ENCODE data around the gene EPGN.

EPGN gene

GRCh38 chr4:74282926-74283325, 25.3 kb upstream of the EPGN start:
- H3K9me3 ChIP-seq, result no peaks in the 10 kb centered on the region
- H3K27ac ChIP-seq, result no peak overlapping the region
- no peaks in the 10 kb centered on the region for H3K27me3 ChIP-seq
- H3K36me3 ChIP-seq, result no peaks in the 10 kb centered on the region
- TF ChIP-seq Cebpa-rat (IDR thresholded peaks at IDR 0.05), result no peak
- H4K20me1 ChIP-seq, result no peaks in the 10 kb centered on the region
- H3K4me3 ChIP-seq, result no peak overlapping the region
- no peak overlapping the region for H3K9ac ChIP-seq
- no peaks in the 10 kb centered on the region for H3K4me1 ChIP-seq
- H3K4me2 ChIP-seq, result no peak overlapping the region

- H4K20me1 ChIP-seq, result no peaks in the 10 kb centered on the region
- no peak overlapping the region for H3K4me2 ChIP-seq
- no peaks in the 10 kb centered on the region for H3K9me3 ChIP-seq
- no peak overlapping the region for H3K4me3 ChIP-seq
- no peaks in the 10 kb centered on the region for H3K27me3 ChIP-seq
- no peak for TF ChIP-seq Cebpa-rat (IDR thresholded peaks at IDR 0.05)
- H3K27ac ChIP-seq, result no peak overlapping the region
- no peaks in the 10 kb centered on the region for H3K36me3 ChIP-seq
- no peak overlapping the region for H3K9ac ChIP-seq
- no peaks in the 10 kb centered on the region for H3K4me1 ChIP-seq
Measured at GRCh38 chr4:74283614-74284013, 24.7 kb upstream of the EPGN start.

- no peak overlapping the region for H3K4me2 ChIP-seq
- no peak overlapping the region for H3K4me3 ChIP-seq
- no peaks in the 10 kb centered on the region for H3K27me3 ChIP-seq
- no peaks in the 10 kb centered on the region for H4K20me1 ChIP-seq
- no peak overlapping the region for H3K27ac ChIP-seq
- no peaks in the 10 kb centered on the region for H3K4me1 ChIP-seq
- H3K9ac ChIP-seq, result no peak overlapping the region
- no peaks in the 10 kb centered on the region for H3K9me3 ChIP-seq
- H3K36me3 ChIP-seq, result no peaks in the 10 kb centered on the region
- no peak for TF ChIP-seq Cebpa-rat (IDR thresholded peaks at IDR 0.05)
Measured at GRCh38 chr4:74284053-74284452, 24.2 kb upstream of the EPGN start.

GRCh38 chr4:74287164-74287563, 21.1 kb upstream of the EPGN start:
- H4K20me1 ChIP-seq, result no peaks in the 10 kb centered on the region
- H3K4me2 ChIP-seq, result no peak overlapping the region
- no peak for TF ChIP-seq Cebpa-rat (IDR thresholded peaks at IDR 0.05)
- no peak overlapping the region for H3K9ac ChIP-seq
- H3K27ac ChIP-seq, result no peak overlapping the region
- no peaks in the 10 kb centered on the region for H3K4me1 ChIP-seq
- no peaks in the 10 kb centered on the region for H3K27me3 ChIP-seq
- no peaks in the 10 kb centered on the region for H3K36me3 ChIP-seq
- H3K9me3 ChIP-seq, result no peaks in the 10 kb centered on the region
- no peak overlapping the region for H3K4me3 ChIP-seq

- Histone ChIP-seq H3K4me1 (no peaks in the 10 kb centered on the region), H3K27me3 (no peaks in the 10 kb centered on the region), H3K4me3 (no peak overlapping the region), H3K27ac (no peak overlapping the region), H3K9me3 (no peaks in the 10 kb centered on the region), H3K4me2 (no peak overlapping the region), H3K36me3 (no peaks in the 10 kb centered on the region), H4K20me1 (no peaks in the 10 kb centered on the region), H3K9ac (no peak overlapping the region)
- no peak for TF ChIP-seq Cebpa-rat (IDR thresholded peaks at IDR 0.05)
Measured at GRCh38 chr4:74287791-74288190, 20.5 kb upstream of the EPGN start.

- no peaks in the 10 kb centered on the region for H3K36me3 ChIP-seq
- no peak overlapping the region for H3K4me3 ChIP-seq
- H3K4me2 ChIP-seq, result no peak overlapping the region
- H3K27ac ChIP-seq, result no peak overlapping the region
- no peak overlapping the region for H3K9ac ChIP-seq
- no peaks in the 10 kb centered on the region for H3K9me3 ChIP-seq
- no peaks in the 10 kb centered on the region for H4K20me1 ChIP-seq
- TF ChIP-seq Cebpa-rat (IDR thresholded peaks at IDR 0.05), result no peak
- no peaks in the 10 kb centered on the region for H3K27me3 ChIP-seq
- H3K4me1 ChIP-seq, result no peaks in the 10 kb centered on the region
Measured at GRCh38 chr4:74291471-74291870, 16.8 kb upstream of the EPGN start.

GRCh38 chr4:74292111-74292870, 16.0 kb upstream of the EPGN start:
- Histone ChIP-seq H4K20me1 (no peaks in the 10 kb centered on the region), H3K4me2 (no peak overlapping the region), H3K27me3 (no peaks in the 10 kb centered on the region), H3K9me3 (no peaks in the 10 kb centered on the region), H3K4me3 (no peak overlapping the region), H3K4me1 (no peaks in the 10 kb centered on the region), H3K9ac (no peak overlapping the region), H3K36me3 (no peaks in the 10 kb centered on the region), H3K27ac (no peak overlapping the region)
- TF ChIP-seq Cebpa-rat (IDR thresholded peaks at IDR 0.05), result no peak

- H3K4me3 ChIP-seq, result no peak overlapping the region
- no peak for TF ChIP-seq Cebpa-rat (IDR thresholded peaks at IDR 0.05)
- H3K27me3 ChIP-seq, result no peaks in the 10 kb centered on the region
- no peak overlapping the region for H3K9ac ChIP-seq
- H3K9me3 ChIP-seq, result no peaks in the 10 kb centered on the region
- H3K36me3 ChIP-seq, result no peaks in the 10 kb centered on the region
- no peak overlapping the region for H3K4me2 ChIP-seq
- H3K27ac ChIP-seq, result no peak overlapping the region
- no peaks in the 10 kb centered on the region for H3K4me1 ChIP-seq
- H4K20me1 ChIP-seq, result no peaks in the 10 kb centered on the region
Measured at GRCh38 chr4:74293558-74293957, 14.7 kb upstream of the EPGN start.

GRCh38 chr4:74294681-74295080, 13.6 kb upstream of the EPGN start:
- no peaks in the 10 kb centered on the region for H3K4me1 ChIP-seq
- H3K36me3 ChIP-seq, result no peaks in the 10 kb centered on the region
- no peak overlapping the region for H3K4me3 ChIP-seq
- no peak overlapping the region for H3K4me2 ChIP-seq
- no peaks in the 10 kb centered on the region for H3K9me3 ChIP-seq
- no peaks in the 10 kb centered on the region for H3K27me3 ChIP-seq
- no peak overlapping the region for H3K27ac ChIP-seq
- no peak for TF ChIP-seq Cebpa-rat (IDR thresholded peaks at IDR 0.05)
- no peak overlapping the region for H3K9ac ChIP-seq
- no peaks in the 10 kb centered on the region for H4K20me1 ChIP-seq

- no peaks in the 10 kb centered on the region for H4K20me1 ChIP-seq
- H3K9ac ChIP-seq, result no peak overlapping the region
- no peaks in the 10 kb centered on the region for H3K9me3 ChIP-seq
- TF ChIP-seq Cebpa-rat (IDR thresholded peaks at IDR 0.05), result no peak
- no peaks in the 10 kb centered on the region for H3K4me1 ChIP-seq
- H3K4me3 ChIP-seq, result no peak overlapping the region
- no peak overlapping the region for H3K27ac ChIP-seq
- no peaks in the 10 kb centered on the region for H3K36me3 ChIP-seq
- no peaks in the 10 kb centered on the region for H3K27me3 ChIP-seq
- H3K4me2 ChIP-seq, result no peak overlapping the region
Measured at GRCh38 chr4:74297539-74297938, 10.7 kb upstream of the EPGN start.

All from BLaER1 (cell line).